Measurements from ENCODE around the gene IL21.
"Not testable (repeated sequence)": the region's sequence is repeated elsewhere in the genome, so short reads cannot be mapped to it uniquely, and the experiment has no call there.

GRCh38 chr4:122574347-122574746 lies 46.5 kb downstream of the IL21 start:
- not testable (repeated sequence) for TF ChIP-seq TAF1 (IDR thresholded peaks at IDR 0.05; ENCODE audit: borderline replicate concordance, low read depth, low read length); POLR2A (IDR thresholded peaks at IDR 0.05; ENCODE audit: low read depth, low read length)

Measured in GM12892 (cell line).